NOMO-1 treated with DMSO at 0.1 percent for 48 hours (cell line): ENCODE measurements around the gene SEMA3G.

Experiments
- DNase-seq: peaks from one replicate; lab custom pipeline; 2025; ENCODE audit not compliant: unreplicated experiment; lab: John Stamatoyannopoulos, UW

SEMA3G gene

DNA sequence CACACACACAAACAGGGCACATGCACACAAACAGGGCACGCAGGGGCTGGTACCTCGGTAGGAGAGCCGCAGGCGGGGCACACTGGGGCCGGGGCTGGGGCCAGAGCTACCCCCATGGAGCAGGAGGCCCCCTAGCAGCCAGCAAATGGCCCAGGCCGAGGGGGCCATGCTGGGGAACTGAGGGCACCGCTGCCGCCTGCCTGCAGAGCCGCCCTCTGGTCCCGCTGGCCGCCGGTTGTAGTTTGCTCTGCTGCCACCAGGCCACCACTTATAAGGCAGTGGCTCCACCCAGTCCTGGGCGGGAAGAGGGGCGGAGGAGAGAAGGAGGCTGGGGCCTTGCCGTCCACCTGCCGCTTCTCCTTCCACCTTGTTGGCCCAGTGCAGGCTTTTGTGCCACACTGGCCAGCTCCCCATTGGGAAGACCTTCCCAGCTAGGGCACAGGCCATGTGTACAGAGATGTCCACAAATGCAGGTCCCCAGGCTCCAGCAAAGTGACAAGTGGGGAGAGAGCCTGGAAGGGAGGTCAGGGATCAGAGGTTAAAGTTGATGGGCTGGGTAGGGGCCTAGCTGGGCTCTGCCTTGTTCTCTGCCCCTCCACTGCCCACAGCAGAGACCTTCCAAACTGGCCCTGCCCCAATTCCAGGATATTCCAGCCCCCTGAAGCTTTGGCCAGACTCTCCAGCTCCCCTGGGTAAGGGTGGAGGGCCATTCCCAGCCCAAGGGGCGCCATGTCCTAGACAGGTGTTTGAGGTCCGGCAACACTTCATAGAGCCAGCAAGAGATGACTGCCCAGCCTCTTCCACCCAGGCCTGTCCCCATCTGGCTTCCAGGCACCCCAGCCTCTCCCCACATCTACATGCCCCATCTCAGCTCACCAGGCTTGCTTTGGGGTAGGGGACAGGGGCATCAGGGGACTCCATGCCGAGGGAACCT lies at the start of gene SEMA3G:
Gene SEMA3G, minus strand, starts transcription at position 244 of the 934 bp plus-strand sequence. Its CDS starts 76 bp downstream, at position 168.
- peak; percentile 78 for DNase-seq

DNA sequence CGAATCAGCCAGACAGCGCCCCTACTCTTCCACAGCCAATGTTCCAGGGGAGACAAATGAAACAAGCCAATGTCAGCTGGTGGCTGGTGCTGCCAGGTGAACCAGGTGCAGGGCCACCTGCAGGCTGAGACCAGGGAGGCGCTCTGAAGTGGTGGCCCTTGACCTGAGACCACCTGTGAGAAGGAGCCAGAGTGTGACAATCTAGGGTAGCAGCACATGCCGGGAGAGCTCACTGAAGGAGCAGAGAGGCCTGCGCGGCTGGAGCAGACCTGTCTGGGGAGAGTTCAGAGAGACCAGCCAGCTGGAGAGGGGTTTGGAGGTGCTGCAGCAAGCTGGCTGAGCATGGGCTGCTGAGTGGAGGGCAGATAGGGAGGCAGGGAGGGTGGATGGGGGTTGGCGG lies 49.5 kb upstream of the SEMA3G start:
- no peak for DNase-seq

DNA sequence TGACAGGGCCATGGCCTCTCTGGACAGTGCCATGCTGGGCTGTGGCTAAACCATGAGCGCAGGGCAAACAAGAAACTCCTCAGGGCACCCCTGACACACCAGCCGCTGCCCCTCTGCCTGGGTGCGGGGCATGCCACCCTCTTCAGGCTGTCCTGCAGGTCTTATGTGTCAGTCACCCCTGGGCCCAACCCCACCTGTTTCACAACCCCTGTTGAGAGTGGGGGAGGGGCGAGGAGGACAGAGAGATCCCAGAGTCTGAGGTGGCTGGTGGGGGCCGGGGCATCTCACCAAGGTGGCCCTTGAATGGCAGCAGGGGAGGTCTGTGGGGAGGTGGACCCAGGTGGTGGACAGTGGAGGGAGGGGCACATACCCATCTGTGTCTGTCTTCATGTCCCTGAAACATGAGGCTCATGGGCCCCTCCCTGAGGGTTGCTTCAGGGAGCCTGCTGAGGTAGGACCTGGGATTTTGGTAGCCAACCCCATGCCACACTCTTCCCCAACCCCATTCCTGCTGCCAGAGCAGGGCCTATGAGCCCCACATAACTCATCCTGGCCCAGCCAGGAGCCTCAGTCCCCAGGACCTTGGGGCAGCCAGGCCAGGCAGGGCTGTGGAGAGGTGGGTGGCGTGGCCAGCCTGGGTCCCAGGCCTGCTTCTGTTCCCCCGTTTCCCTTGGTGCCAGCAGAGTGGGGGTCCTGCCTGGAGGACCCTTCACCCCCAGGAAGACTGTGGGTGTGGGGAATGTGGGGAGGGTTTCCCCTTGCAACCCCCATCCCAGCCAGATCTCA lies 48.5 kb upstream of the SEMA3G start:
- no peak for DNase-seq

DNA sequence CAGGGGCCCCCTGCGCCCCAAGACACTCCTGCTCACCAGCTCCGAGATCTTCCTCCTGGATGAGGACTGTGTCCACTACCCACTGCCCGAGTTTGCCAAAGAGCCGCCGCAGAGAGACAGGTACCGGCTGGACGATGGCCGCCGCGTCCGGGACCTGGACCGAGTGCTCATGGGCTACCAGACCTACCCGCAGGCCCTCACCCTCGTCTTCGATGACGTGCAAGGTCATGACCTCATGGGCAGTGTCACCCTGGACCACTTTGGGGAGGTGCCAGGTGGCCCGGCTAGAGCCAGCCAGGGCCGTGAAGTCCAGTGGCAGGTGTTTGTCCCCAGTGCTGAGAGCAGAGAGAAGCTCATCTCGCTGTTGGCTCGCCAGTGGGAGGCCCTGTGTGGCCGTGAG lies 47.2 kb upstream of the SEMA3G start:
- DNase-seq: no peak

DNA sequence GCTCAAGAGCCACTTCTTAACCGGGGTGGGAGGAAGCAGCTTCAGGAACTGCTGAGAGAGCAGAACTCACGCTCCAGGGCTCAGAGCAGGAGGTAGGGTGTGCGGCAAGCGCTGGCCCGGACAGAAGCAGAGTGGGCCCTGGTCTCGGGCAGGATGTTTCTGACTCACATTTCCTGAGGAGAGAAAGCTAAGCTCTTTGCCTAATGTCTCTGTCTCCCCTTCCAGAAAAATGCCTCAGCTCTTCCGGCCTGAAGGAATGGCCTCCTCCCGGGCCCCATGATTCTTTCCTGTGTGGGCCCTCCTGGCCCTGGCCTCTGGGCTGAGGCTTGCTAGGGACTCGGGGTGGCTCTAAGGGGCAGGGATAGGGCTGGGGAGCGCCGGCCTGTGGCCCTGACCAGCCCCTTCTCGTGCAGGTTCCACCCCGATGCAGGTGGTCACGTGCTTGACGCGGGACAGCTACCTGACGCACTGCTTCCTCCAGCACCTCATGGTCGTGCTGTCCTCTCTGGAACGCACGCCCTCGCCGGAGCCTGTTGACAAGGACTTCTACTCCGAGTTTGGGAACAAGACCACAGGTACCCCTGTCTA lies 46.1 kb upstream of the SEMA3G start:
- no peak for DNase-seq

DNA sequence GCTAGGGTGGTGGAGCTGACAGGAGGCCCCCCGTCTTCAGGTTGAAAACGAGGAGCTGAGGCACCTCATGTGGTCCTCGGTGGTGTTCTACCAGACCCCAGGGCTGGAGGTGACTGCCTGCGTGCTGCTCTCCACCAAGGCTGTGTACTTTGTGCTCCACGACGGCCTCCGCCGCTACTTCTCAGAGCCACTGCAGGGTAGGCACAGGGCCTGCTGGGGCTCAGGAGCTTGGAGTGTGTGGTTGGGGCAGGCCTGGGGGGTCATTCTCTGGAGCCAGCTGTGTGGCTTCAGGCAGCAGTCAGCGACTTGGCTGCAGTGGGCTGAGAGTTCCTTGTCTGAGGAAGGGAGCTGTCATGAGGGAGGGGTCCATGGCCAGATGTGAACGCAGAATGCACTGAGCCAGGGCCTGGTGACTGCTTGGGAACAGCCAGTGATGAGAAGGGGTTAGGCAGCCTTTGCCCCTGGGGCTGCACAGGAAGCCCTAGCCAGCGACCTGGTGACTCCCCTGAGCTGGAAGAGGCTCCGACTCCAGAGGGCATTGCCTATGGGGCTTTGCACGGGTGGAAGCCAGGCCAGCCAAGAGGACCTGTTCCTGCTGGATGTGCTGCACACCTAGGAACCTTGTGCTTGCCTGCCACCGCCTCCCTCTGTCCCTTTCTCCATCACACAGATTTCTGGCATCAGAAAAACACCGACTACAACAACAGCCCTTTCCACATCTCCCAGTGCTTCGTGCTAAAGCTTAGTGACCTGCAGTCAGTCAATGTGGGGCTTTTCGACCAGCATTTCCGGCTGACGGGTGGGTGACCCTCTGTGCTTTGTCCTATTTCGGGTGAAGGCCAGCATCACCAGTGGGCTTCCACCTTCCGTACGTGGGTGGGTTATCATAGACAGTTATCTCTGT lies 45.4 kb upstream of the SEMA3G start:
- no peak for DNase-seq

DNA sequence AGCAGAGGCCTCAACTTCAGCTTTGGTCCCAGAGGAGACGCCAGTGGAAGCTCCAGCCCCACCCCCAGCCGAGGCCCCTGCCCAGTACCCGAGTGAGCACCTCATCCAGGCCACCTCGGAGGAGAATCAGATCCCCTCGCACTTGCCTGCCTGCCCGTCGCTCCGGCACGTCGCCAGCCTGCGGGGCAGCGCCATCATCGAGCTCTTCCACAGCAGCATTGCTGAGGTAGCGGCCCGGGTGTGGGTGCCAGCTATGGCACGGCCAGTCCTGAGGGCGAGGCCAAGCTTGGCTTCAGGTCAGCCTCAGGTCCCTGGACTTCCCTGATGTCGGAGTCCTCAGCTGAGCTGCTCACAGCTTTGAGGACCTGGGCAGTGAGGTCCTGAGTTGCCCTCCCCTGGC lies 44.5 kb upstream of the SEMA3G start:
- DNase-seq: no peak

DNA sequence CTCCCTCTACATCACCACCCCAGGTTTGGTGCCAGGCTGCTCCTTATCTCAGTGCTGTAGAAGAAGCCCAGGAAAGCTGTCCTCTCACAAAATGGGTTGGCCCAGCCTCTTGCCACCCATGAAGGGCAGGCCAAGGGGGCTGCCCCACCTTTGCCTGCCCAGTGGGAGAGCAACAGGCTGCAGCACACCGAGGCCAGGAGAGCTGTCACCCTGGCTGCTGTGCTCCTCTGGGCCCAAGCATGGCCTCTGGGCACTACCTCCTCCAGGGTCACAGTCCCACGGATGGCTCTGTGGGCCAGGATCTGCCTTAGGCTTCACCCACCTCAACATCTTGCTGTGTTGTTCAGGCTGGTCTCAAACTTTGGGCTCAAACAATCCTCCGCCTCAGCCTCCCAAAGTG lies 43.8 kb upstream of the SEMA3G start:
- no peak for DNase-seq

DNA sequence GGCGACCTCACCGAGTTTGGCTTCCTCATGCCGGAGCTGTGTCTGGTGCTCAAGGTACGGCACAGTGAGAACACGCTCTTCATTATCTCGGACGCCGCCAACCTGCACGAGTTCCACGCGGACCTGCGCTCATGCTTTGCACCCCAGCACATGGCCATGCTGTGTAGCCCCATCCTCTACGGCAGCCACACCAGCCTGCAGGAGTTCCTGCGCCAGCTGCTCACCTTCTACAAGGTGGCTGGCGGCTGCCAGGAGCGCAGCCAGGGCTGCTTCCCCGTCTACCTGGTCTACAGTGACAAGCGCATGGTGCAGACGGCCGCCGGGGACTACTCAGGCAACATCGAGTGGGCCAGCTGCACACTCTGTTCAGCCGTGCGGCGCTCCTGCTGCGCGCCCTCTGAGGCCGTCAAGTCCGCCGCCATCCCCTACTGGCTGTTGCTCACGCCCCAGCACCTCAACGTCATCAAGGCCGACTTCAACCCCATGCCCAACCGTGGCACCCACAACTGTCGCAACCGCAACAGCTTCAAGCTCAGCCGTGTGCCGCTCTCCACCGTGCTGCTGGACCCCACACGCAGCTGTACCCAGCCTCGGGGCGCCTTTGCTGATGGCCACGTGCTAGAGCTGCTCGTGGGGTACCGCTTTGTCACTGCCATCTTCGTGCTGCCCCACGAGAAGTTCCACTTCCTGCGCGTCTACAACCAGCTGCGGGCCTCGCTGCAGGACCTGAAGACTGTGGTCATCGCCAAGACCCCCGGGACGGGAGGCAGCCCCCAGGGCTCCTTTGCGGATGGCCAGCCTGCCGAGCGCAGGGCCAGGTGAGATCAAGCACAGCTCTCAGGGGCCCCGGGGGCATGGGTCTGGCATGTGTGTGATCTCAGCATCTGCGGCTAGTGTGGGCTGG lies 43.1 kb upstream of the SEMA3G start:
- no peak for DNase-seq

DNA sequence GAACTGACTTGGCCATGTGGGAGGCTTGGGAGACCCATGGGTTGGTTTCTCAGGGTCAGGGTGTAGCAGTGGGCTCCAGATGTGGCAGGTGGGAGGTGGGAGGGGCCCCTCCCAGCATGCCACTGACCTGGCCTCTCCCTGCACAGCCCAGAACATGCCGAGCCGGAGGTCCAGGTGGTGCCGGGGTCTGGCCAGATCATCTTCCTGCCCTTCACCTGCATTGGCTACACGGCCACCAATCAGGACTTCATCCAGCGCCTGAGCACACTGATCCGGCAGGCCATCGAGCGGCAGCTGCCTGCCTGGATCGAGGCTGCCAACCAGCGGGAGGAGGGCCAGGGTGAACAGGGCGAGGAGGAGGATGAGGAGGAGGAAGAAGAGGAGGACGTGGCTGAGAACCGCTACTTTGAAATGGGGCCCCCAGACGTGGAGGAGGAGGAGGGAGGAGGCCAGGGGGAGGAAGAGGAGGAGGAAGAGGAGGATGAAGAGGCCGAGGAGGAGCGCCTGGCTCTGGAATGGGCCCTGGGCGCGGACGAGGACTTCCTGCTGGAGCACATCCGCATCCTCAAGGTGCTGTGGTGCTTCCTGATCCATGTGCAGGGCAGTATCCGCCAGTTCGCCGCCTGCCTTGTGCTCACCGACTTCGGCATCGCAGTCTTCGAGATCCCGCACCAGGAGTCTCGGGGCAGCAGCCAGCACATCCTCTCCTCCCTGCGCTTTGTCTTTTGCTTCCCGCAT lies 42.3 kb upstream of the SEMA3G start:
- no peak for DNase-seq

DNA sequence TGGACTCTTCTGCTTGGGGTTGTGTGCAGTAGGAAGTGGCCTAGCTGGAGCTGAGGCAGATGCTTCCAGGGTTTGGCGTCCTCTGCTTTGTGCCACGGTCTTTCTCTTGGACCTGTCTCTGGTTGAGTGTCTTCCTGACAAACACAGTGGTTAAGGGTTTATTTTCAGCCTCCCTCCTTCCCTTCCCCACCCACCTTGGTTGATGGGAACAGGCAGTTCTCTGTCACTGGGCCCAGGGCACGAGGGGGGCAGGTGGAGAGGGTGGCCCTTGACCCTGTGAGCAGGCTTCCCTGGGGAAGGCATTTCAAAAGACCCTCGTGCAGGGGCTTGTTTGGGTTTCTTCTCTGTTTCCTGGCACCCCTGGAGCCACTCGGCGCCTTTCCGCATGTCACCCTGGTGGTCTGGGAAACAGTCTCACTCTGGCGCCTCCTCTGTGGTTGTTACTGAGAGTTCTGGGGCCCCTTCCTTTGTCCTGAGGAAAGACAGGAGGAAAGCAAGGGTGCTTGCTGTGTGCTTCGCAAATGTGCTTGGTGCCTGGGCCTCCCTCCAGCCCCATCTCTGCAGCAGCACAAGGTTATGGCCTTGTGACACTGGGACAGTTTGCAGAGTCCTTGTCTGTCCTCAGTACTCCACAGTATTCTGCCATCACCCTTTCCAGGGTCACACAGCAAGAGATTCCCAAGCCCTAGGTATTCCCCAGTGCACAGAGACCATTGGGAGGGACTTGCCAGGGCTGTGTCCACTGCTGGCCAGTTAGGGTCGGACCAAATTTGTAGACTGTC lies 40.0 kb upstream of the SEMA3G start:
- no peak for DNase-seq

DNA sequence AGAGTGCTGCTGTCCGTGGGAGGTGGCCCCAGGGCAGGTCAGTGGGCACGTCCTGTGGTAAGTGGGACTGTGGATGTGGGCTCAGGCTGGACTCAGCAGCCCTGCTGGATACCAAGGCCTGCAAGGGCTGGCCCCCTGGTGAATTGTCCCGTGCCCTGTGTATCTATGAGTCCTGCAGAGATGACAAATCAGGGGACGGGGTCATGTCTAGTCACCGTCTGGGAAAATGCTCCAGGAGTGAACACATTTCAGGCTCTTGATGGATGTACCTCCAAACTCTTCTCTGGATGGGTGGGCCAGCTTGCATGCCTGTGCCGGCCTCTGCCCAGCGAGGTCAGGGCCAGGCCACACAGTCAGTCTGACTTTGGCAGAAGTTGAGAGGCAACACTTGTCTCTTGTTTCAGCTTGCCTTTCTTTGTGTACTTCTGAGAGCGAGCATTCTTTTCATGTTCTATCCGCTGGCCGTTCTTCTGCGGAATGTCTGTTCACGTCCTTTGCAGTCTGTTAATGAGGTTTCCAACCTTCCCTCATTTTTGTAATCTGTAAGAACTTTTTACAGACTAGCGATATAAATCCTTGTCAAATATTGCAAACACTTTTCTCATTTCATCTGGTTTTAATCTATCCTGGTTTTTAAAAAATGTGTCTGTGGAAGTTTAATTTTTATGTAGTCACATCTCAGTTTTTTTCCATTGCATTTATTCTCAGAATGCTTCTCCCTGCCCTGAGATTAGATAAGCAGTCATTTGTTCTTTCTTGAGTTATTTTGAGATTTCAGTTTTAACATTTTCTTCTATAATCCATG lies 38.9 kb upstream of the SEMA3G start:
- DNase-seq: no peak

DNA sequence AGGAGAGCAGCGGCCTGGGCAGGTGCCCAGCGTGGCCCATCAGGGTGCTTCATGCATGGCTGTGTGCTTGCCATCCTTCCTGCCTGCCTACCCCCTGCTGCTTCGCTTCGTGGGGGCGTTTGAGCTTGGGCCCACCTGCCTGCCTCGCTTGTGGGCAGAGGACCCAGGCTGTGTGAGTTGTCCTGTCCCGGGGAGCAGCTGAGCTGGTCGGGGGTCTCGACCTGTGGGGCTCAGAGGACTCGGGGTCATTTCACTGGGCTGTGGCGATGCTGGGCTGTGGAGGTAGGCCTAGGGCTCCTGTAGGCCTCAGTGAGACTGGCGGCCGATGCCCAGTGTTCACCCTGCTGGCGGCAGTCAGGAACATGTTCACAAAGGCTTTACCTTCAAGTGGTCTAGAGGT lies 38.2 kb upstream of the SEMA3G start:
- no peak for DNase-seq

DNA sequence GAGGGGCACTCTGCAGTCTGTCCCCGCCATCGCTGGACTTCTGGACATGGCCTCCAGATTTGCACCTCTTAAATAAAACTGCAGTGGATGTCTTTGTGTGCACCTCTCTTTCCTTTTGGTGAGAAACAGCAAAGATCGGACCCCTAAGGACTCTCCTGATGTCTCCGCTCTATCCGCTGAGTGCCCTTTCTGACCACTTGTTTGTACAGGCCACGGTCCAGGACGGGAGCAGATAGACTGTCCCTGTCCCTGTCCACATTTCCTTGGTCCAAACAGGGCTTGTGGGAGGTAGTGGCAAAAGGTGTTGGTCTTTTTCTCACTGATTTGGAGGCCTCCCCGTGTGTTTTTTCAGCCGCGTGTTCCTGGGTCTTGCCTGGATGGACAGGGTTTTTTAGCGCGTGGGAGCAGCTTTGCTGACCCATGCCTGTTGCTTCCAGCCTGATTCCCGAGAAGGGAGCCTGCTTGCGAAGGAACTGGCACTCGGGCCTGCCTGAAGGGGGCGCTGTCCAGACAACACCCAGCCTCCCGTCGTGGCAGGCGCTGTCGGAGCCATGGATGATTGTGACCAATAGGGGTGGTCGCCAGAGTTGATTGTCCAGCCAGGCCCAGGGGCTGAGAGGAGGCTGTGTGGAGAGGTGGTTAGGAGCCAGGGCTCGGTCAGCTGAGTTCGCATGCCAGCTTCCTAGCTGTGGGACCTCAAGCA lies 37.1 kb upstream of the SEMA3G start:
- no peak for DNase-seq

DNA sequence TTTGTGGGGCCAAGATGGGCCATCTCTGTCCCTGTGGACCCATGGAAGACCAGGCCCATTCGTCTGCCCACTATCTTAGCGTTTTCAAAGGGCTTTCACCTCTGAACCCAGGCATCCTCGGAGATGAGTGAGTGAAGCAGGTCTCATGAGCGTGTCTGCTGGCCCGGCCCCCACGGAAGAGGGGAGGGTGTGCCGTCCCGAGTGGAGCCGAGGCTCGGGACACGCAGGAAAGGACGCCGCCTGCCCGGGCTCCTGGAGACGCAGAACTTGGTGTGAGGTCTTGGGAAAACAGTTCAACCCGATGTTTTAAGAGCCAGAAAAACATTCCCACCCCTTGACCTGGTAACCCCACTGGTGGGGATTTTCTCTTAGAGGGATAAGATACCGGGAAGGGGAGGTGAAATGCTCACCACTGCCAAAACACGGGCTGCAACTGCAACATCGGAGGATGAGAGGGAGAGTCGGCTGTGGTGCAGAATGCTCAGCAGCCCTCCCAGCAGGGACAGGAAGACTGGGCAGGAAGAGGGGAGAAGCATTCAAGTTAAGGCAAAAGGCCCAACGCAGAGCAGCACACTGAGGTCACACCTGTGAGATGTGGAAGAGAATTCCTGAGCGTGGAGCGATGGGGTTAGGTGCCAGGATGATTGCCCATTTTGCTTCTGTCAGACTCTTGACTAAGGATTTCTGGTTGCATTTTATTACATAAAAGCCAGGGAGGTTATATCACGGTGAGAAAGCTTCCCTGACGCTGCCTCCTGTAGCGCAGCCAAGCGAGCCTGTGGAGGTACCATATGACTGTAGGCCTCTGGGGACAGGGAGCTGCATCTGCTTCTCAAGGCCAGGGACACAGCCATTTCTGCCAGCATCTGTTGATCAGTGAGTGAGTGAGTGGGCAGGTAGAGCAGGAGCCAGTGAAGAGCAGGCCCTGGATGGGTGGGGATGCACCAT lies 36.1 kb upstream of the SEMA3G start:
- DNase-seq: no peak
